Retinal pigment epithelial cell (primary cell): ENCODE data around the gene ATP5F1D.

ENCODE experiments used
- DNase-seq: peaks from one replicate; pipeline ENCODE4 v3.0.0-alpha.2; 2010; ENCODE audit warnings: low read depth
- H3K4me3 ChIP-seq: 2 replicates; pipeline ENCODE4 v1.5.1; 2011; ENCODE audit warnings: mild to moderate bottlenecking, low read length, control low read depth, moderate library complexity
- CTCF ChIP-seq: conservative IDR thresholded peaks from 2 replicates; pipeline ENCODE4 v1.5.1; 2011; ENCODE audit warnings: low read depth, low read length, control low read depth, inconsistent platforms

ATP5F1D gene

GRCh38 chr19:1255186-1256161 is 13.9 kb downstream of the ATP5F1D start:
- no peak for TF ChIP-seq CTCF
- no peak overlapping the region for H3K4me3 ChIP-seq
- DNase-seq: no peak

GRCh38 chr19:1256646-1257474 is 15.3 kb downstream of the ATP5F1D start:
- no peak for DNase-seq
- TF ChIP-seq CTCF: no peak
- H3K4me3 ChIP-seq: no peak overlapping the region

GRCh38 chr19:1257475-1258162 is 16.1 kb downstream of the ATP5F1D start:
- no peak overlapping the region for H3K4me3 ChIP-seq
- no peak for DNase-seq
- no peak for TF ChIP-seq CTCF

GRCh38 chr19:1258163-1258492 is 16.6 kb downstream of the ATP5F1D start:
- TF ChIP-seq CTCF: no peak
- H3K4me3 ChIP-seq: no peak overlapping the region
- DNase-seq: no peak

GRCh38 chr19:1258707-1259205 is 17.2 kb downstream of the ATP5F1D start:
- DNase-seq: no peak
- TF ChIP-seq CTCF: no peak
- no peak overlapping the region for H3K4me3 ChIP-seq

- no peak overlapping the region for H3K4me3 ChIP-seq
- TF ChIP-seq CTCF: no peak
- no peak for DNase-seq
Measured at GRCh38 chr19:1259206-1259875, 17.8 kb downstream of the ATP5F1D start.
